Heart right ventricle (tissue), 16 donors: Measurements from ENCODE around the gene RBM33. TPM values are rescaled to one million over a fixed set of nuclear protein-coding genes. Genes with fewer than 3 reads are reported as not detected.

Source experiments
- ATAC-seq, 8 donors: fragments of 200-7000 bp; cut with Tn5 transposase; one replicate each; pipeline ENCODE4 v1.9.1; 2020; ENCODE audit warnings: mild to moderate bottlenecking in 8 of 8, moderate library complexity in 8 of 8, moderate number of reproducible peaks in 1 of 8
- DNase-seq, 2 donors: peaks; one replicate each; pipeline ENCODE4 v3.0.0-alpha.2; 2020
- H3K27ac ChIP-seq, 10 donors: fragments of 200-600 bp; sonication (generic) in 2 of 10; one replicate each; pipeline versions ENCODE4 v1.5.0 to v1.8.0; 2020 to 2022; ENCODE audit warnings: mild to moderate bottlenecking in 3 of 10
- H3K27me3 ChIP-seq, 7 donors: fragments of 200-600 bp; one replicate each; pipeline ENCODE4 v1.8.0; 2021 to 2022; ENCODE audit warnings: mild to moderate bottlenecking in 2 of 7
- H3K36me3 ChIP-seq, 9 donors: fragments of 200-600 bp; sonication (generic) in 1 of 9; one replicate each; pipeline versions ENCODE4 v1.5.0 to v1.8.0; 2020 to 2022; ENCODE audit warnings: mild to moderate bottlenecking in 2 of 9
- H3K4me1 ChIP-seq, 9 donors: fragments of 200-600 bp; sonication (generic) in 1 of 9; one replicate each; pipeline versions ENCODE4 v1.5.0 to v1.8.0; 2020 to 2022; ENCODE audit warnings: mild to moderate bottlenecking in 4 of 9
- H3K4me3 ChIP-seq, 10 donors: fragments of 200-600 bp; sonication (generic) in 2 of 10; one replicate each; pipeline versions ENCODE4 v1.5.0 to v1.8.0; 2020 to 2022; ENCODE audit warnings: mild to moderate bottlenecking in 7 of 10, moderate library complexity in 2 of 10
- H3K9me3 ChIP-seq, 11 donors: fragments of 200-600 bp in 10 of 11; sonication (generic) in 2 of 11; one replicate each; pipeline versions ENCODE4 v1.5.0 to v1.8.0; 2013 to 2022; ENCODE audit warnings: mild to moderate bottlenecking in 2 of 11, control low read depth in 1 of 11, moderate library complexity in 1 of 11
- CTCF ChIP-seq, 9 donors: fragments of 200-600 bp; sonication (generic) in 2 of 9; IDR thresholded peaks; one replicate each; pipeline versions ENCODE4 v1.5.0 to v1.8.0; 2021 to 2022; ENCODE audit warnings: antibody characterized with exemption in 9 of 9, mild to moderate bottlenecking in 5 of 9, moderate library complexity in 1 of 9
- WGBS, 2 donors: extraction: QIAGEN DNeasy Blood & Tissue Kit; methylation state at CpG; one replicate each; pipeline ENCODE4 v1.1.7; 2013; ENCODE audit warnings: inconsistent platforms in 1 of 2; 5-methylcytosine and 5-hydroxymethylcytosine counted together
- intact Hi-C, 10 donors: fragments of 100-400 bp; cut with DNase I; formaldehyde crosslinking; loops; one replicate each; pipeline versions ENCODE4 v1.11.1 to v1.14.2; 2022
- polyA plus RNA-seq, 2 donors: library from polyadenylated mRNA; stranded (reverse); fragments of 200-250 nt; gene quantifications; one replicate each; pipeline ENCODE4 v1.2.3, GENCODE V29; 2013
- total RNA-seq, 10 donors: library from RNA; stranded (reverse); fragmentation: NEBNext Ultra II Directional in 3 of 10; extraction: Animal tissue kit (Norgen Biotek cat#: 25700) in 3 of 10; gene quantifications; one replicate each; pipeline versions ENCODE4 v1.2.1 to v1.2.4, GENCODE V29; 2021 to 2023
- donor health status: Arrhythmogenic right ventricular cardiomyopathy.
- donor health status: ischemic (EF 13 %, LVEDD 7.1; RV severe dilation, severe dysfunction).
- donor health status: healthy with polysubstance abuse.
- donor health status: DM: no; HTN: yes; CAD: no.
- donor health status: DM: no; HTN: no; CAD: no.
- donor health status: ischemic (EF 25% LVEDD 6.9; RV normal size, moderate dysfunction).
- donor health status: ischemic (EF 25% LVEDD 5.7; RV mildly dilated, moderate dysfunction).
- donor health status: healthy.
- donor health status: DM: yes; HTN: yes; CAD: no.
- donor health status: Ischemic cardiomyopathy.
- donor health status: ischemic (EF 35%, LVEDD 5.7; RV mildly dilated, moderate dysfunction).
- donor health status: nonischemic (EF 11% LVEDD 7.7; RV severe dilation, severe dysfunction).
- donor health status: DM: yes; HTN: yes; CAD: no.
- donor health status: PGD.
- donor health status: ischemic (EF 29% LVEDD 5.4; RV normal size, mild dysfunction).
- donor health status: nonischemic (EF 23%, LVEDD 6.1; RV moderate dilation, normal function).

The RBM33 gene
- total and polyA plus RNA-seq, 12 donors: 9.5 to 44.6 (median 35.7) TPM

DNA sequence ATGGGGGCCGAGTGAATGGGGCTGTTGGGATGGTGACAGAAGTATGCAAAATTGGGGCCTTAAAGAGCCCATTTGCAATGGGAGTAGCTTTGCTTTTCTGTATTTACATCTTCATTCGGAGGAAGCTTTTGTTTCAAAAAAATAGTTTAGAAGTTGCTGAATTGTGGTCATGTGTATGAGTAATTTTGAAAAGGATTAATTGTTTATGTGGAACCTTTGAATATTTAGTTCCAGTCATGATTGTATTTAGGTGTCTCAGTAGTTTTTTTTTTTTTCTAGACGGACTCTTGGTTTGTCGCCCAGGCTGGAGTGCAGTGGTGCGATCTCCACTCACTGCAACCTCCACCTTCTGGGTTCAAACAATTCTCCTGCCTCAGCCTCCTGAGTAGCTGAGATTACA is 37.2 kb downstream of the RBM33 start:
- DNase-seq (no peak), ATAC-seq (no peak)
- 96 to 97% methylated on average over 5 of the region's 5 CpGs for WGBS, 2 donors
- intact Hi-C loops: no loop called here
- no peak overlapping the region for H3K4me3 ChIP-seq
- H3K27ac ChIP-seq: no peak overlapping the region
- H3K36me3 ChIP-seq: peaks cover 0 to 93% (median 18%) of the 10 kb centered on the region in 9 donors
- peaks cover 0 to 4% (median 0%) of the 10 kb centered on the region in 11 donors for H3K9me3 ChIP-seq
- no peak for TF ChIP-seq CTCF (IDR thresholded peaks at IDR 0.05)
- peaks cover 0 to 44% (median 24%) of the 10 kb centered on the region in 9 donors for H3K4me1 ChIP-seq
- no peaks in the 10 kb centered on the region for H3K27me3 ChIP-seq

GRCh38 chr7:155682484-155682883 is 38.0 kb downstream of the RBM33 start:
- intact Hi-C loops: no loop called here
- ATAC-seq (no peak), DNase-seq (no peak)
- peaks cover 0 to 89% (median 18%) of the 10 kb centered on the region in 9 donors for H3K36me3 ChIP-seq
- H3K27me3 ChIP-seq: no peaks in the 10 kb centered on the region
- no peak overlapping the region for H3K27ac ChIP-seq
- no peak for TF ChIP-seq CTCF (IDR thresholded peaks at IDR 0.05)
- H3K4me3 ChIP-seq: no peak overlapping the region
- H3K4me1 ChIP-seq: peaks cover 0 to 36% (median 16%) of the 10 kb centered on the region in 9 donors
- peaks cover 0 to 11% (median 0%) of the 10 kb centered on the region in 11 donors for H3K9me3 ChIP-seq
- WGBS, 2 donors: 91 to 93% methylated on average over 5 of the region's 5 CpGs

DNA sequence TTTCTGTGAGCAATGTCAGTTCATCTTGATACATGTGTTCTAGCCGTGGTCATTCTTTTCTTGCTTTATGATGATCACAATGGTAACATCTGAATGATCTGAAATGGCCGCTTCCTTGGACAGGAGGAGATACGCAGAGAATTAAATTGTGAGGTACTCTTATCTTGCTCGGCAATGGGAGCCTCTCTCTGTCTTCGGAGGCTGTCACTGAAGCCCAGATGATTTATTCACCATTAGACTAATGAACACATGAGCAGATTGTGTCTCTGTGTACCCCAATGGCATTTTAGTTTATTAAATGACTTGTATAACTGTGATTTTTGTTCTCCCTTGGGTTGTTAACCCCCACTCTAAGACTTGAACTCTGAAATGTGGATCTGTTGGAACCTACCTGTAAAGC is 38.6 kb downstream of the RBM33 start:
- TF ChIP-seq CTCF (IDR thresholded peaks at IDR 0.05): no peak
- peaks cover 0 to 30% (median 16%) of the 10 kb centered on the region in 9 donors for H3K4me1 ChIP-seq
- ATAC-seq: no peak
- peaks cover 0 to 15% (median 0%) of the 10 kb centered on the region in 11 donors for H3K9me3 ChIP-seq
- peaks cover 0 to 84% (median 18%) of the 10 kb centered on the region in 9 donors for H3K36me3 ChIP-seq
- no peaks in the 10 kb centered on the region for H3K27me3 ChIP-seq
- H3K4me3 ChIP-seq: no peak overlapping the region
- 90% methylated on average over 5 of the region's 5 CpGs for WGBS, 2 donors
- no peak overlapping the region for H3K27ac ChIP-seq
- no peak for DNase-seq
- intact Hi-C loops: no loop called here

DNA sequence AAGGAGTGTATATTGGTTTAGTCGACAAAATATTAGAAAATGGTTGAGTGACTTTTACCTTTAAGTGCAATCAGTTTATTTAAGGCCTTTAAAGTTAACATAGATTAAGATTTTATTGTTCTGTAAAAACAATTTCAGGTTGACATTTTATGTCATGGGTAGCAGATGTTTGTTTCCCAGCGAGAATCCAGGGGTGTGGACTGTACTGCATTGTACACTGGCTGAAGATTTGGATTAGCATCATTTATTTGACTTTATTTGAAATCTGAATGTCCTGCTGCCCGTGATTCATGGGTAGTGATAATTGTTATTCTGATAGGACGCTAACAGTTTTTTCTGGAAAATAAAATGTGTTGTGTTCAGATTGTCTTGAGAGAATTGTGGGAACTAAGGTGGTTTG is 39.3 kb downstream of the RBM33 start:
- Histone ChIP-seq H3K9me3 (peaks cover 0 to 15% (median 0%) of the 10 kb centered on the region in 11 donors), H3K36me3 (peaks cover 0 to 79% (median 18%) of the 10 kb centered on the region in 9 donors), H3K27me3 (no peaks in the 10 kb centered on the region), H3K4me3 (no peak overlapping the region), H3K4me1 (peaks cover 0 to 28% (median 16%) of the 10 kb centered on the region in 9 donors), H3K27ac (no peak overlapping the region)
- intact Hi-C loops: no loop called here
- TF ChIP-seq CTCF (IDR thresholded peaks at IDR 0.05): no peak
- 91 to 92% methylated on average over 4 of the region's 4 CpGs for WGBS, 2 donors
- no peak for ATAC-seq
- no peak for DNase-seq
